Germinal center (tissue), 1 donor: ENCODE results near the gene OBI1.

Experiments
- DNase-seq: peaks from one replicate; pipeline ENCODE4 v3.0.0; 2012; ENCODE audit warnings: mixed read lengths, low spot score

Gene OBI1

GRCh38 chr13:78658630-78659449, at the start of gene OBI1:
Gene OBI1 (minus strand): TSS chr13:78659155. CDS start chr13:78659120, 35 bp downstream.
- peak; percentile 87 for DNase-seq

GRCh38 chr13:78701383-78701782, 42.4 kb upstream of the OBI1 start:
- no peak for DNase-seq

- DNase-seq, result no peak
Observed at GRCh38 chr13:78700121-78700910, 41.4 kb upstream of the OBI1 start.

- no peak for DNase-seq
Observed at GRCh38 chr13:78689011-78689410, 30.1 kb upstream of the OBI1 start.

GRCh38 chr13:78686461-78686860, 27.5 kb upstream of the OBI1 start:
- no peak for DNase-seq

GRCh38 chr13:78680576-78681350, 21.8 kb upstream of the OBI1 start:
- no peak for DNase-seq

- DNase-seq, result no peak
Observed at GRCh38 chr13:78680115-78680561, 21.2 kb upstream of the OBI1 start.

GRCh38 chr13:78679329-78679728, 20.4 kb upstream of the OBI1 start:
- DNase-seq, result no peak

GRCh38 chr13:78675112-78675511, 16.2 kb upstream of the OBI1 start:
- no peak for DNase-seq

GRCh38 chr13:78674638-78675037, 15.7 kb upstream of the OBI1 start:
- DNase-seq, result no peak

- no peak for DNase-seq
Observed at GRCh38 chr13:78662467-78662866, 3.5 kb upstream of the OBI1 start.

GRCh38 chr13:78660495-78660857, 1.5 kb upstream of the OBI1 start:
- no peak for DNase-seq

- peak; percentile 9 for DNase-seq
Observed at GRCh38 chr13:78659732-78660494, 958 bp upstream of the OBI1 start.

- DNase-seq, result no peak
Observed at GRCh38 chr13:78659450-78659730, 435 bp upstream of the OBI1 start.

- DNase-seq, result peak; percentile 31
Observed at GRCh38 chr13:78657699-78658629, 991 bp downstream of the OBI1 start.

GRCh38 chr13:78655906-78656305, 3.0 kb downstream of the OBI1 start:
- DNase-seq, result no peak

GRCh38 chr13:78655007-78655406, 3.9 kb downstream of the OBI1 start:
- DNase-seq, result no peak

- DNase-seq, result no peak
Observed at GRCh38 chr13:78652651-78653050, 6.3 kb downstream of the OBI1 start.

- DNase-seq, result no peak
Observed at GRCh38 chr13:78650717-78651083, 8.3 kb downstream of the OBI1 start.

- DNase-seq, result no peak
Observed at GRCh38 chr13:78649997-78650716, 8.8 kb downstream of the OBI1 start.
